DND-41 (cell line): ENCODE data around the gene TSSK2.
"Not testable (repeated sequence)": the region's sequence is repeated elsewhere in the genome, so short reads cannot be mapped to it uniquely, and the experiment has no call there.

Source experiments
- ATAC-seq: fragments of 200-7000 bp; cut with Tn5 transposase; 3 replicates; pipeline ENCODE4 v1.9.1; 2021; ENCODE audit warnings: low read depth; ENCODE audit not compliant: insufficient read depth
- DNase-seq: peaks from one replicate; pipeline ENCODE4 v3.0.0-alpha.2; 2020
- H2AFZ ChIP-seq: 2 replicates; pipeline ENCODE4 v1.6.0; 2012; ENCODE audit warnings: low read depth, low read length
- H3K27ac ChIP-seq: 2 replicates; pipeline ENCODE4 v1.5.1; 2012; ENCODE audit warnings: low read length, inconsistent platforms
- H3K27me3 ChIP-seq: fragments of 200-600 bp; sonication (generic); 2 replicates; pipeline ENCODE4 v1.6.0; 2012; ENCODE audit warnings: low read length, mild to moderate bottlenecking, inconsistent platforms; ENCODE audit not compliant: insufficient read depth, poor library complexity
- H3K36me3 ChIP-seq: 2 replicates; pipeline ENCODE4 v1.5.1; 2012; ENCODE audit warnings: low read length, inconsistent platforms; ENCODE audit not compliant: insufficient read depth
- H3K4me1 ChIP-seq: 2 replicates; pipeline ENCODE4 v1.5.1; 2012; ENCODE audit warnings: mild to moderate bottlenecking, low read length; ENCODE audit not compliant: insufficient read depth
- H3K4me2 ChIP-seq: 2 replicates; pipeline ENCODE4 v1.6.0; 2012; ENCODE audit warnings: mild to moderate bottlenecking, moderate library complexity, low read length, inconsistent platforms; ENCODE audit not compliant: insufficient read depth
- H3K4me3 ChIP-seq, 2 experiments: fragments of 200-600 bp in 1 of 2; shearing (Covaris generic) in 1 of 2; 2 replicates each; pipeline ENCODE4 v1.5.1; 2012 to 2016; ENCODE audit warnings: inconsistent platforms in 2 of 2, low read length in 2 of 2, mild to moderate bottlenecking in 2 of 2, low read depth in 1 of 2, moderate library complexity in 1 of 2
- H3K79me2 ChIP-seq: 2 replicates; pipeline ENCODE4 v1.6.0; 2012; ENCODE audit warnings: low read length, inconsistent platforms; ENCODE audit not compliant: insufficient read depth
- H3K9ac ChIP-seq: 2 replicates; pipeline ENCODE4 v1.6.0; 2012; ENCODE audit warnings: low read depth, mild to moderate bottlenecking, inconsistent platforms, low read length, moderate library complexity
- H3K9me3 ChIP-seq: 2 replicates; pipeline ENCODE4 v1.5.1; 2012; ENCODE audit warnings: low read length, moderate library complexity, mild to moderate bottlenecking, inconsistent platforms; ENCODE audit not compliant: insufficient read depth, severe bottlenecking
- H4K20me1 ChIP-seq: 2 replicates; pipeline ENCODE4 v1.6.0; 2012; ENCODE audit warnings: low read length; ENCODE audit not compliant: insufficient read depth
- CTCF ChIP-seq: IDR thresholded peaks from 2 replicates; pipeline ENCODE4 v1.5.1; 2012; ENCODE audit warnings: borderline replicate concordance, low read length, moderate library complexity, mild to moderate bottlenecking; ENCODE audit not compliant: poor library complexity, severe bottlenecking; ENCODE audit errors: extremely low read depth
- EZH2 ChIP-seq: IDR thresholded peaks from 3 replicates; pipeline ENCODE4 v1.6.1; 2012; ENCODE audit warnings: borderline replicate concordance, low read depth, mild to moderate bottlenecking, moderate library complexity, low read length, inconsistent platforms; ENCODE audit not compliant: severe bottlenecking

TSSK2 gene

GRCh38 chr22:19150482-19151328, 19.6 kb downstream of the TSSK2 start:
- no peaks in the 10 kb centered on the region for H3K9me3 ChIP-seq
- no peak overlapping the region for H3K4me2 ChIP-seq
- no peaks in the 10 kb centered on the region for H3K79me2 ChIP-seq
- TF ChIP-seq CTCF (no peak), EZH2 (no peak)
- H3K9ac ChIP-seq = no peak overlapping the region
- H3K4me1 ChIP-seq = no peaks in the 10 kb centered on the region
- ATAC-seq = no peak
- no peak overlapping the region for H2AFZ ChIP-seq
- no peak overlapping the region for H3K27ac ChIP-seq
- H4K20me1 ChIP-seq = no peaks in the 10 kb centered on the region
- H3K4me3 ChIP-seq = no peak overlapping the region
- DNase-seq = no peak
- H3K27me3 ChIP-seq = no peaks in the 10 kb centered on the region
- H3K36me3 ChIP-seq = no peaks in the 10 kb centered on the region

DNA sequence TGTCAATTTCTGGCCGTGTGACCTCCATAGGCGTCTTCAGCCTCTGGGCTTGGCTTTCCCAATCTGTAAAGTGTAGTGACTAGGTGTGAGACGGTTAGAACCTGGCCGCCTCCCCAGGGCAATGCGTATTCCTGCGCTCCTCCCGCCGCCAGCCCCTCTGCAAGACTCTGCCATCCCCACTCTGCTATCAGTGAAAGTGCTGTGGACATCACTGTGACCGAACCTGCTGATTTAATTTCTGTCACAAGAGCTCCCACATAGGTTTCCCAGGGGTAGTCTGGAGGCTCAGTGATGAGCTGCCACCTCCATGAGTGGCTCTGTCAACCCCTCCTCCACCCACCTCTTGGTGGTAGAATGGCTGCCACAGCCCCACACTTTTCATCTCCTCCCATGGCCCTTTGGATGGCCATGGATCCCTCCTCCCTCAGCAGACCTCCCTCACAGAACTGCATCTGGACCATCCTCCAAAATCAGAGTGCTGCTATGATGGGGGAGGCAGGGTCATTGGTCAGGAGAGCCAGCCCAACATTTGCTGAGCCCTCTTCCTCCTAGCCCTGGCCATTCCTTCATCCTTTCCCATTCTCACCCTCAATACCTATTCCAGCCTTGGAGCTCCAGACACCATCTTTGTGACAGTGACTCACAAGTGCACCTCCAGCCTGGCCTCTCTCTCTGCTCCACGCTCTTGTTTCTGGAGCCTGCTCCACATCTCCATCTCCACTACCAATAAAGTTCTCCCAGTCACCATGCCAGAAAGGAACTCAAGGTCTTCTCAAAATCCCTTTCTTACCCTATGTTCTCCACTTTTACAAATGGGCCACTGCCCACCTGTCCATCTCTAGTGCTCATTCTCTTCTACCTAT, 20.5 kb downstream of the TSSK2 start:
- Histone ChIP-seq H3K27me3 (no peaks in the 10 kb centered on the region), H3K4me2 (no peak overlapping the region), H3K79me2 (no peaks in the 10 kb centered on the region), H3K4me3 (no peak overlapping the region), H4K20me1 (no peaks in the 10 kb centered on the region), H3K27ac (no peak overlapping the region), H3K9ac (no peak overlapping the region), H3K36me3 (no peaks in the 10 kb centered on the region), H2AFZ (no peak overlapping the region), H3K9me3 (no peaks in the 10 kb centered on the region), H3K4me1 (no peaks in the 10 kb centered on the region)
- TF ChIP-seq CTCF (no peak), EZH2 (no peak)
- no peak for ATAC-seq
- DNase-seq = no peak

DNA sequence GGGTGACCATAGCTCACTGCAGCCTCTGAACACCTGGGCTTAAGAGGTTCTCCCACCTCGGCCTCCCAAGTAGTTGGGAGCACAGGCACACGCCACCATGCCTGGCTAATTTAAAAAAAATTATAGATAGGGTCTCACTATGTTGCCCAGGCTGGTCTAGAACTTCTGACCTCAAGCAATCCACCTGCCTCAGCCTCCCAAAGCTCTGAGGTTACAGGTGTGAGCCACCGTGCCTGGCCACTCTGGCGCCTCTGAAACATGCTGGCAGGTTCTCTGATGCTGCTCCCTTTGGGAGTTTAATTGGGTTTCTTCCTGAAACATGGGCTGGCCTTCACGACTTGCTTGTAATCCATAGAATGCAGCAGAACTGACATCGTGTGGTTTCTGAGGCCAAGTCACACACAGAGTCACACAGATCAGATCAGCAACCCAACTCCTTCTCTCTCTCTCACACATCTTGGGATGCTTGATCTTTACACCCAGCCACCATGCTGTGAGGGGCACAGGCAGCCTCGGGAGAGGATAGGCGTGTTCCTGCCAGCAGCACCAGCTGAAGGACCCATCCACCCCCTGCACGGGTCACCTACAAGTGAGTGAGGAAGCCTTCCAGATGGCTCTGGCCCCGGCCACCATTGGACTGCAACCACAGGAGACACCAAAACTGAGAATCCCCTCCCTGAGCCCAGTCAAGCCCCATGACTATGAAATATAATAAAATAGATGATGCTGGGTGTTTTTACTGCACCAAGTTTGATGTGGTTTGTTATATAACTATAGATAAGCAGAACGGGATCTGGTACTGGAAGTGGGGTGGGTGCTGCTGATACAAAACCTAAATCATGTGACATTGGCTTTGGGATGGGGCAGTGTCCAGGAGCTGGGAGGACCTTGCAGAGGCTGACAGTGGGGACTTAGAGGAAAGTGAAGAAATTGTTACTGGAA, 22.1 kb downstream of the TSSK2 start:
- TF ChIP-seq EZH2 (no peak), CTCF (no peak)
- Histone ChIP-seq H2AFZ (peak overlapping the region; percentile 52; the same call in 1 of the 2 replicates), H3K4me2 (no peak overlapping the region), H3K4me3 (no peak overlapping the region), H3K79me2 (no peaks in the 10 kb centered on the region), H3K27me3 (no peaks in the 10 kb centered on the region), H3K9ac (no peak overlapping the region), H3K4me1 (no peaks in the 10 kb centered on the region), H3K27ac (no peak overlapping the region), H4K20me1 (no peaks in the 10 kb centered on the region), H3K9me3 (no peaks in the 10 kb centered on the region), H3K36me3 (no peaks in the 10 kb centered on the region)
- peak; percentile 53; the same call in 2 of the 3 replicates for ATAC-seq
- DNase-seq = no peak

GRCh38 chr22:19156109-19156508, 25.0 kb downstream of the TSSK2 start:
- H4K20me1 ChIP-seq, H2AFZ ChIP-seq, H3K4me1 ChIP-seq, H3K9me3 ChIP-seq, H3K27me3 ChIP-seq, H3K4me3 ChIP-seq, H3K79me2 ChIP-seq, H3K27ac ChIP-seq, DNase-seq, H3K9ac ChIP-seq, ATAC-seq, H3K36me3 ChIP-seq, H3K4me2 ChIP-seq: not testable (repeated sequence)

- not testable (repeated sequence) for H3K4me2 ChIP-seq, H3K9ac ChIP-seq, H2AFZ ChIP-seq
Measured at GRCh38 chr22:19158649-19159048, 27.5 kb downstream of the TSSK2 start.

More at GRCh38 chr22:19158649-19159048, 27.5 kb downstream of the TSSK2 start:
- DNase-seq, H3K27me3 ChIP-seq, H3K4me3 ChIP-seq, ATAC-seq, H3K27ac ChIP-seq, H4K20me1 ChIP-seq, H3K4me1 ChIP-seq, H3K36me3 ChIP-seq, H3K79me2 ChIP-seq, H3K9me3 ChIP-seq: not testable (repeated sequence)
